Measurements from ENCODE around the gene RGS7BP. TPM values are rescaled to one million over a fixed set of nuclear protein-coding genes. Genes with fewer than 3 reads are reported as not detected.

Gene RGS7BP
- polyA plus RNA-seq, result not detected

DNA sequence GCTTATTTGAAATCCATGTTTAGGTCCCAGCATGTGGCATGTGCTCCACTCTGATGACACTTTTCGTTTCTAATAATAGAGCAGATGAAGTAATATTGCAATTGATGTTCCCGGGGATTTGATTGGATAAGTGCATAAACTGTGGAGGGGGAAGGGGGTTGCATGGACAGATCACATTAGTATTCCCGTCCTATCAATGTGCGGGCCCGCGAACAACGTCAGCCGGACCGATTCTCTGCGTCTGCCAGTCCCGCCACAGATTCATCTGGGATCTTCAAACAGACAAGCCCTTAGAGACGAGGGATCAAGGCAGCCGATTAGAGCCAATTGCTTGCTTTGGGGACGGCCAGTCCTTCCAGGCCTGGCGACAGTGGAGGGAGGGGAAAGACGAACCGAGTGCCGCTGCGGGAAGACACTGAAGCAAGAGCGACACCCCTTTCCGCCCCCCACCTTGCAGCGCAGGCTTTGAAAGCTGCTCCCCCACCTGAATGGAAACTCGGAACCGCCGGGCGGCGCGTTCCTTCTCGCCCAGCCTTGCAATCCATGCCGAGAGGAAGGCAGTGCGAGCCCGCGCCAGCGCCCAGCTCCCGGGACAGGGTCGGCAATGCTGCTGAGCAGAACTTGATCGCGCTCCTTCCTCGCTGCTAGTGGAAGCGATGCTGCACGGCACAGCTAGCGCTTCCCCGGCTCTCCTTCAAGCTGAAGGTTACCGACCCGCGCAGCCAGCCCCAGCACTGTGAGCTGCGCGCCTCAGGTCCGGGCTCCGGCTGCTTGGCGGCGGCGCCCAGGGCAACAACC, at the start of gene RGS7BP:
Gene RGS7BP (plus strand): TSS at position 247 of the 798 bp plus-strand sequence. CDS start 610 bp downstream, outside the sequence.
- H3K36me3 Mint-ChIP-seq, result no peaks in the 10 kb centered on the region
- peaks cover 0 to 4% (median 0%) of the 10 kb centered on the region in 3 donors for H3K9me3 Mint-ChIP-seq
- H3K4me3 Mint-ChIP-seq, result no peak within 1 kb of the TSS
- peaks cover 0 to 5% (median 3%) of the 10 kb centered on the region in 3 donors for H3K4me1 Mint-ChIP-seq
- peaks cover 22% of the 10 kb centered on the region for H3K27me3 Mint-ChIP-seq
- peak within 1 kb of the TSS in 1 of 3 donors; percentile 32 for H3K27ac Mint-ChIP-seq

DNA sequence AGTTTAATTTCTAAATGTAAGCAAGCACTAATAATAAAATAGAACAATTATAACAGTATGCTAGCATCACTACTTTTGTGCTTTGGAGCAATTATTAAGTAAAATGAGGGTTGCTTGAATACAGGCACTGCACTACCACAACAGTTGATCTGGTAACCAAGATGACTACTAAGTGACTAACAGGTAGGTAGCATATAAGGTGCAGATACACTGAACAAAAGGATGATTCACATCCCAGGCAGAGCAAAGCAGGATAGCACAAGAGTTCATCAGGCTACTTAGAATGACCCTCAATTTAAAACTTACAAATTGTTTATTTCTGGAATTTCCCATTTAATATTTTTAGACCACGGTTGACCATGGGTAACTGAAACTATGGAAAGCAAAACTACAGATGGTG, 48.0 kb upstream of the RGS7BP start:
- H3K4me3 Mint-ChIP-seq, result no peak overlapping the region
- no peaks in the 10 kb centered on the region for H3K27me3 Mint-ChIP-seq
- H3K9me3 Mint-ChIP-seq, result peaks cover 3 to 4% (median 4%) of the 10 kb centered on the region in 3 donors
- no peak overlapping the region for H3K27ac Mint-ChIP-seq
- no peaks in the 10 kb centered on the region for H3K36me3 Mint-ChIP-seq
- H3K4me1 Mint-ChIP-seq, result no peaks in the 10 kb centered on the region

DNA sequence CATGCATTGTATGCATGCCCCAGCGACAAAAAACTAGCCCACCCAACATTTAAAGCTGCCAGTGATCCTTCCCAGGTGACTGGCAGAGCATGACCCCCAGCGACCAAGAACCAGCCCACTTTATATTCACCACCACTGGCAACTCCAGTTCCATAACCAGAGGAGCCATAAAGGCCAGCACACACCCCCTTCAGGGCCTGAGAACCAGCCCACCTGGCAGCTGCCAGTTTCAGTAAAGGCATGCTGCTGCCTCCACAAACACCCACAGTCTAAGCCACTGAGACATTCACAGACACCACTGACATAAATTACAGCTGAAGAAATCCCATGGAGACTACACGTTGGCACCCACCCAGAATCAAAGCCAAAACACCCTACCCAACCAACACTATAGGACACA, 46.9 kb upstream of the RGS7BP start:
- peaks cover 4 to 5% (median 4%) of the 10 kb centered on the region in 3 donors for H3K9me3 Mint-ChIP-seq
- no peaks in the 10 kb centered on the region for H3K27me3 Mint-ChIP-seq
- no peaks in the 10 kb centered on the region for H3K4me1 Mint-ChIP-seq
- H3K4me3 Mint-ChIP-seq, result no peak overlapping the region
- no peaks in the 10 kb centered on the region for H3K36me3 Mint-ChIP-seq
- H3K27ac Mint-ChIP-seq, result peak overlapping the region in 1 of 3 donors; percentile 68

DNA sequence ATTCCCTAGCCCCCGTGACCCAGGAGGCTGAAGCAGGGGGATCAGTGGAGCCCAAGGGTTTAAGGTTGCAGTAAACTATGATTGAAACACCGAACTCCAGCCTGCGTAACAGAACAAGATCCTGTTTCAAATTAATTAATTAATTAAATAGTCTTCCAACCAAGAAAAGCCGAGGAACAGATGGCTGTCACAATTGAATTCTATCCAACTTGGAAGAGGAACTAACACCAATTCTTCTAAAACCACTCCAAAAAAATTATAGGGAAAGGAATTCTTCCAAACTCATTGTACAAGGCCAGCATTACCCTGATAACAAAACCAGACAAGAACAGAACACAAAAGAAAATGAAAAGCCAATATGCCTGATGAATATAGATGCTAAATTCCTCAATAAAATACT, 43.4 kb upstream of the RGS7BP start:
- Mint-ChIP-seq H3K4me1 (no peaks in the 10 kb centered on the region), H3K27me3 (no peaks in the 10 kb centered on the region), H3K36me3 (no peaks in the 10 kb centered on the region), H3K9me3 (peaks cover 4 to 12% (median 5%) of the 10 kb centered on the region in 3 donors), H3K4me3 (no peak overlapping the region), H3K27ac (no peak overlapping the region)

DNA sequence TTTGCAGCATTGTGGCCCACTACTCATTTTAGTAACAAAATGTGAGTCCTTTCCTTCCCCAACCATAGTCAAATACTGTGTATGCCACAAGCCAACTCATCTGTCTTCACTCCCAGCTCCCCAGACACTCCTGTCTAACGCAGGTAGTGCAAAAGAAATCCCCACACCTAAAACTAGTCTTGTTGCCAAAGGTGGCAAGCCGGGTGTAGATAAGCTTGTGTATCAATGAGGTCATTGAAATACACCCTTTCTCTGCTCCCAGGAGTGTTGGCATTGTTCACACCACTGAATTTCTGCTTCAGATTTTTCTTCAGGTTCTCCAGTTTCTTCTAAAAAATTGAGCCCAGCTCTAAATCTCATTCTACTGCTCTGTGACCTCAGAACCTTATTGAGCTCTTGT, 19.7 kb upstream of the RGS7BP start:
- no peak overlapping the region for H3K4me3 Mint-ChIP-seq
- no peaks in the 10 kb centered on the region for H3K36me3 Mint-ChIP-seq
- H3K27me3 Mint-ChIP-seq, result no peaks in the 10 kb centered on the region
- H3K9me3 Mint-ChIP-seq, result peaks cover 1 to 6% (median 6%) of the 10 kb centered on the region in 3 donors
- no peaks in the 10 kb centered on the region for H3K4me1 Mint-ChIP-seq
- no peak overlapping the region for H3K27ac Mint-ChIP-seq

DNA sequence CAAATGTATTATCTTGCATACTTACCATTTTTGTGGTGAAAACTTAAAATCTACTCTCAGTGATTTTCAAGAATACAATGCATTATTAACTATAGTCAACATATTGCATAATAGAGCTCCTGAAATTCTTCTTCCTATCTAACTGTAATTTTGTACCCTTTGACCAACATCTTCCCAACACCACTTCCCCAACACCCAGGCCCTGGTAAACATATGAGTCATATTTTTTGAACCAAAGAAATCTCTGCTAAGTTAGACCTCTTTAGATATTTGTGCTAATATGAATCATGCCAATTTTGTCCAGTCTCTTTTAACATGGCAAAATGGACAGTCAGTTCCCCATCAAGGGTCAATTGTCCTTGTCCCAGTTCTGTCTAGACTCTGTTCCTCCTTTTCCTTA, 18.5 kb upstream of the RGS7BP start:
- Mint-ChIP-seq H3K36me3 (no peaks in the 10 kb centered on the region), H3K27ac (no peak overlapping the region), H3K4me1 (no peaks in the 10 kb centered on the region), H3K27me3 (no peaks in the 10 kb centered on the region), H3K9me3 (peaks cover 1 to 6% (median 6%) of the 10 kb centered on the region in 3 donors), H3K4me3 (no peak overlapping the region)

DNA sequence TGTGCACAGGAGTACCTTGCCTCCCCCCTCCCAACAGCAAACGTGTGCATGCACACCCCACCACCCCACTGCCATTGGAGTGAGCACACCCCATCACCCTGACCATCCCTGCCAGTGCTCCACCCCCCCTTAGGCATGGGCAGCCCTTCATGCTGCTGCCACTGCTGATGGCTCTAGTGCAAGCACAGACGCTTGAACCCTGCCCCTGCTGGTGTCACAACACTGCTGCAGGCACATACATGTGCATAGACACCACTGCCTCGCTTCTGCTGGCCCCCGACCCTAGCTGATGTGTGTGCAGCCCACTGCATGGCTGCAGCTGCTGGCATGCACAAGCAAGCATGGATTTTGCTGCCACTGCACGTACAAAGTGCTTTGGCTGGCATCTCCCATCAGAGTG, 16.0 kb upstream of the RGS7BP start:
- no peak overlapping the region for H3K4me3 Mint-ChIP-seq
- no peak overlapping the region for H3K27ac Mint-ChIP-seq
- H3K27me3 Mint-ChIP-seq, result no peaks in the 10 kb centered on the region
- peaks cover 0 to 6% (median 6%) of the 10 kb centered on the region in 3 donors for H3K9me3 Mint-ChIP-seq
- H3K36me3 Mint-ChIP-seq, result no peaks in the 10 kb centered on the region
- no peaks in the 10 kb centered on the region for H3K4me1 Mint-ChIP-seq

DNA sequence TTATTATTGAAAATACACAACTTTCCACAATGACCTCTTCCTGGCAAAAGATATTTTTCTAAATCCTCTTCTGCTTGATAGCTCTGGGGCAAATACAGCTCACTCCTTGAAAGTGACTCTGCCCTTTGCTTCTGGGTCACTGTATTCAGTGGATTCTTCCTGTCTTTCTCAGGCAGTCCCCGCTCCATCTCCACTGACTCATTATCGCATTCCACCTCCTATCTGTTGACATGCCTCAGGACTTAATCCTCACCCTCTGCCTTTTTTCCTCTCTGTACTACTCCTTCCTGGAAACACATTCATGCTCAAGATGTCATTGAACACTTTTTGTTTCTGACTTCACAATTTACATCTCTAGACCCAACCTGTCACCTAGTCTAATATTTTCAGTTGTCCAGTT, 8.4 kb upstream of the RGS7BP start:
- H3K4me1 Mint-ChIP-seq, result no peaks in the 10 kb centered on the region
- H3K27ac Mint-ChIP-seq, result no peak overlapping the region
- H3K9me3 Mint-ChIP-seq, result no peaks in the 10 kb centered on the region
- no peak overlapping the region for H3K4me3 Mint-ChIP-seq
- H3K36me3 Mint-ChIP-seq, result no peaks in the 10 kb centered on the region
- H3K27me3 Mint-ChIP-seq, result no peaks in the 10 kb centered on the region

DNA sequence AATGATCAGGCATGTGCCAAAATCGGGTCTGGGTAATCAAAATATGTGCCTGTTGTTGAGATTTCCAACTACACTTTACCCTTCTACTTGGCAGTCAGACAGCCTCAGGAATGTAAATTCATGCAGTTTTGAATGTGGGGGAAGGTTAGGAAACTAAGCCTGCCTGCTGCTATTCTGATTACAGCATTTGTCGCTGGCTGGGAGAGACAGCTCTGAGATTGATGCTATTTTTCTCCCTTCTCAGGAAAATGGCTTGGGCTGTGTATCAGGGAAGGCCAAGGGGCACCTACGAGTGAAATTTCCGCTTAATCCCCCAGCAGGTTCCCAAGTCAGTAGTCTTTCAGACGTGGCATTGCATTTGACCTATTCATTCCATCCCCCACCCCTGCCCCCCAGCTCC, 3.6 kb upstream of the RGS7BP start:
- Mint-ChIP-seq H3K27me3 (peaks cover 19% of the 10 kb centered on the region), H3K4me3 (no peak overlapping the region), H3K9me3 (no peaks in the 10 kb centered on the region), H3K27ac (no peak overlapping the region), H3K4me1 (peaks cover 0 to 5% (median 3%) of the 10 kb centered on the region in 3 donors), H3K36me3 (no peaks in the 10 kb centered on the region)

DNA sequence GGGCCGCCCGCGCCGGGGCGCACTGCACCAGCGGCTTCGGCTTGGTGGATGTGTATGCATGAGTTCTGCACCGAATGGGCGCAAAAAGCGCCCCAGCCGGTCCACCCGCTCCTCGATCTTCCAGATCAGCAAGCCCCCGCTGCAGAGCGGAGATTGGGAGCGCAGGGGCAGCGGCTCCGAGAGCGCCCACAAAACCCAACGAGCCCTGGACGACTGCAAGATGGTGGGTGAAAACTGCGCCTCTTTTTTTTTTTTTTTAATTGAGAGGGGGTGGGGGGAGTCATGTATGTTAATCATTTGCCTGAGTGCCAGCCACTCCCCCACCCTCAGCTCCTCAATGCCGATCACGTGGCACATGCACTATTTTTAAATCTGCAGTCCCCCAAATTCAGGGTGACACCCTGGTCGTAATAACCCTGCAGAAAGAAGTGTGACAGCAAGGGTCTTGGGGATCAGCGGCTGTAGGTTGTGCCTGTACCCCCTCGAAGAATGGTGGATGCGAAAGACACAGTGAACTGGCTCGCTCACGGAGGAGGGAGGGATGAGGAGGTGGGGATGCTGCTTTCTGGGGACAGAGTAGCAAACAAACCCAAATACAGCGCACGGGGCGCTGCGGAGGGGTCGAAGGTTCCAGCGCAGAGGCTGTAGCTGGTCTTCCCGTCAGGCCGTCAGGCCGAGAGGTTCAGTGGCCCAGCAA, 900 bp downstream of the RGS7BP start:
- H3K4me1 Mint-ChIP-seq, result peaks cover 0 to 5% (median 3%) of the 10 kb centered on the region in 3 donors
- no peaks in the 10 kb centered on the region for H3K36me3 Mint-ChIP-seq
- peaks cover 0 to 4% (median 0%) of the 10 kb centered on the region in 3 donors for H3K9me3 Mint-ChIP-seq
- no peak overlapping the region for H3K27ac Mint-ChIP-seq
- no peak overlapping the region for H3K4me3 Mint-ChIP-seq
- H3K27me3 Mint-ChIP-seq, result peaks cover 22% of the 10 kb centered on the region

DNA sequence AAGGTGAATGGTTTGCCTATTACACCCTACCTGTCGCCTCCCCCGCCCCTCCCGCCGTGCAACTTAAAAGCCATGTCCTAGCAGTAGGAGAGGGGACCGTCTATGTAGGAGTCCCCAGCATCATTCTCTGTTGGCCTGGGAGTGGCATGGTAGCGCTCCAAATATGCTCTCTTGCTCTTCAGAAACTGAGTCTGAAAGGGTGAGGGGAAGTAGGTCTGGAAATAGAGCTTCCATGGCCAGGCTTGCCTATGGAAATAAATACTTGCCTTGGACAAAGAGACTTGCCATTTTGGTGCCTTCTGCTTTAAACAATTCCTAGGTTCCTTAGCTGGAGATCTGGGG, 1.4 kb downstream of the RGS7BP start:
- H3K27me3 Mint-ChIP-seq, result peaks cover 22% of the 10 kb centered on the region

DNA sequence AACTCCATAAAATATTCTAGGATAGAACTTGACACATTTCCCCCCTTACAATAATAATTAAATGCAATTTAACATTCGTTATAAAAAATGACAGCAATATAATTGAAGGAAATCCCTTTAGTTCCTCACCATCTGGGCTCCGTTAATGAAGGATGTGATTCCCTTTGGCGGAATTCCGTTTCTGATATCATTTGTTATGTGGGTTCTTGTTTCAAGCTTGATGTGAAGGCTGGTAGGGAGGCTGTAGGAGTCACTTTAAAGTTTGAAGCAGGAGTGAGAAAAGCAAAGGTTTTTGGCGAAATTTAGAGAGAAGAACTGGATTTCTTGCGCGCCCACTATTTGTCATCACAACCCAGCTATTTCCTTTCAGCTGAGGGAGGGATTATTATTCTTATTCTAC, 4.0 kb downstream of the RGS7BP start:
- H3K27ac Mint-ChIP-seq, result no peak overlapping the region
- H3K4me3 Mint-ChIP-seq, result no peak overlapping the region
- H3K36me3 Mint-ChIP-seq, result no peaks in the 10 kb centered on the region
- peaks cover 0 to 5% (median 0%) of the 10 kb centered on the region in 3 donors for H3K4me1 Mint-ChIP-seq
- H3K9me3 Mint-ChIP-seq, result peaks cover 0 to 4% (median 0%) of the 10 kb centered on the region in 3 donors
- peaks cover 22% of the 10 kb centered on the region for H3K27me3 Mint-ChIP-seq

More for the DNA sequence above, 1.4 kb downstream of the RGS7BP start:
- H3K4me3 Mint-ChIP-seq, result no peak overlapping the region
- no peak overlapping the region for H3K27ac Mint-ChIP-seq
- H3K36me3 Mint-ChIP-seq, result no peaks in the 10 kb centered on the region
- peaks cover 0 to 5% (median 3%) of the 10 kb centered on the region in 3 donors for H3K4me1 Mint-ChIP-seq
- H3K9me3 Mint-ChIP-seq, result peaks cover 0 to 4% (median 0%) of the 10 kb centered on the region in 3 donors

DNA sequence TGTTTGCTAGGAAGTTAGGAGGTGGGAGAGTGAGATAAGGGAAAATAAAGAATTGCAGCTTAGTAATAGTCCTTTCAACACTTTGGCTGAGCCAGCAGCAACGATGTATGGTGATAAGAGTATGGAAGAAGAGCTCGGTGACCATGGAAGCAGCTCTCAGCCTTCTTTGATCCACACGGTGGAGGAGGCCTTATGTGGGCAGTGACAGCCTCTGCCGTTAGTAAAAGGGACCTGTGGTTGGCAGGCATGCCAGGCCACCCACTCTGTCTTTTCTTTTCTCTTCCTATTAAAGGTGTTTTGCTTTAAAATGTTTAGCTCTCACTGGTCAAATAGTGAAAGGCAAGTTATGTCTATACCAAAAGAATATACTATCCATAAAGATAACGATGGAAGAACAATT, 7.7 kb downstream of the RGS7BP start:
- Mint-ChIP-seq H3K27me3 (peaks cover 6% of the 10 kb centered on the region), H3K4me1 (no peaks in the 10 kb centered on the region), H3K27ac (peak overlapping the region in 1 of 3 donors; percentile 51), H3K9me3 (peaks cover 0 to 2% (median 0%) of the 10 kb centered on the region in 3 donors), H3K36me3 (no peaks in the 10 kb centered on the region), H3K4me3 (no peak overlapping the region)

DNA sequence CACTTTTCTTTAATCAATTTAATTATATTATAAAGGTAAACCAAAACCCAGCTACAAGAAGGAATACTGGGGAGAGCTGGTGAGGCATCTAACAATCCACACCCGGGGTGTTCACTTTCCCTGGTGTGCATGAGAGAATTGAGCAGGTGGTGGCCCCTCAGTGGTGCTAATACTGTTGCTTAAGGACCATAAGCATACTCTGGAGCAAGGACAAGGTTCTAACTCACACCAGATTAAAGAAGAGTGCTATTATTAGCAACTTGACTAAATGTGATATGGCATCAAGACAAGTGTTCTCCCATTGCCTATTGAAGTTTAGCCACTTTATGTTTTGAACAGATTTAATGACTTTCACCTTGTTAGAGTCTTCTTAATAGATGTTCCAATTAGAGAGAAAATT, 8.8 kb downstream of the RGS7BP start:
- Mint-ChIP-seq H3K27me3 (peaks cover 6% of the 10 kb centered on the region), H3K4me1 (peaks cover 0 to 4% (median 0%) of the 10 kb centered on the region in 3 donors), H3K27ac (no peak overlapping the region), H3K9me3 (no peaks in the 10 kb centered on the region), H3K4me3 (no peak overlapping the region), H3K36me3 (no peaks in the 10 kb centered on the region)

DNA sequence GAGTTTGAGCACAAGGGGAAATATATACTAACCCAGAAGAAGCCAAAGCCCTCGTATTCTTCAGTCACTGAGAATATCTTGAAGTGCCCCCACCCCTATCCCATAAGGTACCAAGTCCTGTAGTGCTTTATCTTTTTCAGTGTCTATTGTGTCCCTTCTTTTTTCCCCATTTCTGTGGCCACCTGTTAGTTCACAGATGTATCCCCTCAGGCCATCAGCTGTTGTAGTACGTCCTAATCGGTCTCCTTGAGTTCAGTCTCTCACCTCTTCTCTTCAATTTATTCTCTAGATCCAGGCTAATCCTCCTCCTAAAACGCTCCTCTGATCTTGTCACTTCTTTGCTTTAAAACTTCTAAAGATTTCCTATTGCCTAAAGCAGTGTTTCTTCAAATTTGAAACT, 10.4 kb downstream of the RGS7BP start:
- Mint-ChIP-seq H3K9me3 (peaks cover 0 to 1% (median 0%) of the 10 kb centered on the region in 3 donors), H3K27me3 (peaks cover 6% of the 10 kb centered on the region), H3K36me3 (no peaks in the 10 kb centered on the region), H3K4me3 (no peak overlapping the region), H3K27ac (no peak overlapping the region), H3K4me1 (peaks cover 0 to 4% (median 0%) of the 10 kb centered on the region in 3 donors)

All from IgD-negative memory B cell (primary cell).